Bone marrow (tissue), 2 donors: Measurements from ENCODE around the gene CPLX3.

Source experiments
- DNase-seq, 2 donors: peaks; one replicate each; lab custom pipeline; 2025; lab: John Stamatoyannopoulos, UW

The CPLX3 gene

GRCh38 chr15:74829486-74829885 is 3.1 kb downstream of the CPLX3 start:
- no peak for DNase-seq

- no peak for DNase-seq
These were observed 3.6 kb downstream of the CPLX3 start for GRCh38 chr15:74829991-74830390.

GRCh38 chr15:74830868-74831267 is 4.4 kb downstream of the CPLX3 start:
- DNase-seq = no peak

- no peak for DNase-seq
These were observed 5.5 kb downstream of the CPLX3 start for GRCh38 chr15:74831813-74832495.

- DNase-seq = no peak
These were observed 6.4 kb downstream of the CPLX3 start for GRCh38 chr15:74832826-74833225.

- DNase-seq = no peak
These were observed 7.1 kb downstream of the CPLX3 start for GRCh38 chr15:74833376-74834107.

- no peak for DNase-seq
These were observed 8.9 kb downstream of the CPLX3 start for GRCh38 chr15:74835312-74835823.

- no peak for DNase-seq
These were observed 10.4 kb downstream of the CPLX3 start for GRCh38 chr15:74836846-74837245.

- DNase-seq = no peak
These were observed 11.2 kb downstream of the CPLX3 start for GRCh38 chr15:74837482-74838136.

GRCh38 chr15:74838137-74838516 is 11.7 kb downstream of the CPLX3 start:
- DNase-seq = no peak

GRCh38 chr15:74838746-74839525 is 12.5 kb downstream of the CPLX3 start:
- DNase-seq = no peak

- no peak for DNase-seq
These were observed 13.3 kb downstream of the CPLX3 start for GRCh38 chr15:74839526-74840395.

GRCh38 chr15:74840851-74841775 is 14.7 kb downstream of the CPLX3 start:
- DNase-seq = no peak

- DNase-seq = no peak
These were observed 15.5 kb downstream of the CPLX3 start for GRCh38 chr15:74841891-74842373.

GRCh38 chr15:74842581-74843444 is 16.4 kb downstream of the CPLX3 start, which contains the start of gene ULK3:
Gene ULK3 (minus strand): TSS chr15:74843156. CDS start chr15:74843105, 51 bp downstream.
- DNase-seq = peak; percentile 72 to 78

- DNase-seq = no peak
These were observed 17.0 kb downstream of the CPLX3 start for GRCh38 chr15:74843445-74843828.

- DNase-seq = no peak
These were observed 17.5 kb downstream of the CPLX3 start for GRCh38 chr15:74843891-74844299.

GRCh38 chr15:74844319-74845207 is 18.1 kb downstream of the CPLX3 start:
- no peak for DNase-seq
